GM18508 (cell line): Measurements from ENCODE around the gene RHD.
A peak's percentile ranks its signal among the peaks of the same experiment; 100 is the strongest.
"Not testable (repeated sequence)": the region's sequence is repeated elsewhere in the genome, so short reads cannot be mapped to it uniquely, and the experiment has no call there.

Source experiments
- ATAC-seq: cut with Tn5 transposase; IDR thresholded peaks from one replicate; pipeline ENCODE4 v1.9.1; 2021; ENCODE audit warnings: moderate number of reproducible peaks; ENCODE audit not compliant: insufficient read depth, unreplicated experiment

Gene RHD

DNA sequence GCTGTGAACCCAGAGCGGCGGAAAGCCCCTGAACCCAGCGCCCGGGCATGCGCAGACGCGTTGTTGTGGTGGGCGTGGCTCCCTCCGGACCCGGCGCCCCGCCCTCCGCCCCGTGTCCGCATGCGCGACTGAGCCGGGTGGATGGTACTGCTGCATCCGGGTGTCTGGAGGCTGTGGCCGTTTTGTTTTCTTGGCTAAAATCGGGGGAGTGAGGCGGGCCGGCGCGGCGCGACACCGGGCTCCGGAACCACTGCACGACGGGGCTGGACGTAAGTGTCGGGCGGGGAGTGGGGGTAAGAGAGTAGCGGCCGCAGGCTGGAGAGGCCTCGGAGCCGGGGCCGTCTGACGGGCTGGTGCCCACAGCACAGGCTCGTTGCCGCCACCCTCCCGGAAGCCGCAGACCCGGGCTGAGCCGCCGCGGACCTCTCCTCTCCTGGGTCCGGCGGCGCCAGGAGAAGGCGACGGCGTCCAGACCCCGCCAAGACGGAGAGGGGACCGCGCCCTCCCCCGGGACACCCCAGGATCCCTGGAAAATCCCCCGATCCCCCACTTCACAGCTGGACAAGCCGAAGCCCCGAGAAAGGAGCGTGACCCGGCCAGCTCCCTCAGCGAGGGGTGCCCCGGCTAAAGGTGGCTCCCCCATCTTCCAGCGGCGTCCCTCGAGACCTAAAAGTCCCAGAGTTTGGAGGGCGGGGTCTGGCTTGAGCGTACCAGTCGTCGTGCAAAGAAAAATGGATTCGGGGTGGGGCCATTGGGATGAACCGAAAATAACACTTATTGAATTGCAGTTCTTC is 66.1 kb downstream of the RHD start, which contains the start of gene TMEM50A:
TMEM50A (plus strand) TSS at position 147 of the 794 bp plus-strand sequence. CDS start 2,153 bp downstream, outside the sequence.
- peak; percentile 12 for ATAC-seq

DNA sequence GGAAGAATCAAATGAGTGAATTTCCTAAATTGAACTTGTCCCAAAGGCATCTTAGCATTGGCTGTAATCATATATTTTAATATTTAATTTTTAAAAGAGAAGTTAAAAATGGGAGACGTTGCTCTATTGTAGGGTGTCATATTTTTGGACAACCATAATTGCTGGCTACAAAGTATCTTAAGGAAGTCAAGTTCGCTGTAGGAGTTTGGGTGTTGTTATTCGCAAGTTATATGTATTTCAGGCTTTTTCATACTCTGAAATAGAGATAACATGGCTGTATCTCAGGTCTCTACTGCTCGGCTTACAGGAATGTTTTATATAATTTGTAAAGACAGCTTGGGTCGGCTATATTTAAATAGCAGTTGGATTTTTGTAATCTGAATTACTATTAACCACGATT is 66.7 kb downstream of the RHD start:
- ATAC-seq, result no peak

DNA sequence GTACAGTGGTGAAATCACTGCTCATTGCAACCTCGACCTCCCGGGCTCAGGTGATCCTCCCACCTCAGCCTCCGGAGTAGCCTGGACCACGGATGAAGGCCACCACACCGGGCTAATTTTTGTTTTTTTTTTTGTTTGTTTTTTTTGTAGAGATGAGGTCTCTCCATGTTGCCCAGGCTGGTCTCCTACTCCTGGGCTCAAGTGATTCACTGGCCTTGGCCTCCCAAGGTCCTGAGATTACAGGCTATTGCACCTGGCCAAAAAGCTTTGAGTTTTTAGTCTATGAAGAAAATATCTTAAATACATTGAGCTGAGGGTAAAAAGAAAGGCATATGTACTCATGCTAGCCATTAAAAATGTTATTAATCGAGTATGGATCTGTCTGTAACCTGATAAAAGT is 69.4 kb downstream of the RHD start:
- no peak for ATAC-seq

DNA sequence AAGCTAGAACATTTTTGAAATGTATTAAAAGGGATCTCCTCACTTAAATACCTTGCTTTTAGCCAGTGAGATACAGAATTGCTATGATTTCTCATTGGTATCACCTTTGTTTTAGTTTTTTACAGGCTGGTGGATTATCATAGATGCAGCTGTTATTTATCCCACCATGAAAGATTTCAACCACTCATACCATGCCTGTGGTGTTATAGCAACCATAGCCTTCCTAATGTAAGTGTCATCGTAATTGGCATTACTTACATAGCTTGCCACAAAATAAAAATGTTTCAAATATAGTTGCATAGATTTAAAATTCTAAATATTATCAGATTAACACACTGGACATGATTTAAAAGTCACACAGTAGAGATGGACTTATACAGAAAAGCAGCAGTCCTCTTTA is 70.5 kb downstream of the RHD start:
- no peak for ATAC-seq

DNA sequence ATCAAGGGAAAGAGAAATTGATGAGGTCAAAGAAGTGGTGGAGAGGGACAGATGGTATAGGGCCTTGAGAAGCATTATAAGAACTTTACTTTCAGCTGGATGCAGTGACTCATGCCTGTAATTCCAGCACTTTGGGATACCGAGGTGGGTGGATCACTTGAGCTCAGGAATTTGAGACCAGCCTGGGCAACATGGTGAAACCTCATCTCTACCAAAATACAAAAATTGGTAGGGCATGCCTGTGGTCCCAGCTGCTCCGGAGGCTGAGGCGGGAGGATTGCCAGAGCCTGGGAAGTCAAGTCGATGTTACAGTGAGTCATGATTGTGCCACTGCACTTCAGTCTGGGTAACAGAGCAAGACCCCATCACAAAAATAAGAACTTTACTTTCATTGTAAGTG is 71.6 kb downstream of the RHD start:
- ATAC-seq, result no peak

DNA sequence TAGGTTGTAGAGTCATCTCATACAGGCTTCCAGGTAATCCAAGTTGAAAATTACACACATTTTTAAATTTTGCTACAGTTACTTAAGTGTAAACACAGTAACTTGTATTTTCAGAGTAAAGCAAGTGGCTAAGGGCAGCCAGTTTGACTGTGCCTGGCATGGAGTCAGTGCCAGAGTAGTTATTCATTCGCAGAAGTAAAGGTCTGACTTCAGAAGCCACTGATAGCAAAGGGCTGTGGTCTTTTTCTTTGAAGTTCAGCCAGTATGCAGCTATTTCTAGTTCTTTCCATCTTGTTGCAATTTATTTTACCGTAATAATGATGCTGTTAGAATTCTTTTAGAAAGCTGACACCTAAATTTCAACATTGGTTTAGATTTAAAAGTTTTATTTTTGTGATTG is 75.2 kb downstream of the RHD start:
- no peak for ATAC-seq

DNA sequence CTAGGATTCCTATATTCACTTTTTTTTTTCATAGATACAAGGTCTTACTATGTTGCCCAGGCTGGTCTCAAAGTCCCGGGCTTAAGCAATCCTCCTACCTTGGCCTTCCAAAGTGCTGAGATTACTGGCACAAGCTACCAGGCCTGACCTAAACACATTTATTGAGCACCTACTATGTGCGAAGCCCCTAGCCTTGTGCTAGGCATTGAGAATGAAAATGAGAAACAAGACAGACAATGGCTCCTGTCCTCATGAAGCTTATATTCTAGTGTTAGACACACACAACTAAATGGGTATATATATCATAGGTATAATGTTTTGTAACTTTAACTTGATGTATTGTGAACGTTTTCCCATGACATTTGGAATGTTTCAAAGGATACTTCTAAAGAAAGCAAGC is 77.3 kb downstream of the RHD start:
- ATAC-seq, result no peak

DNA sequence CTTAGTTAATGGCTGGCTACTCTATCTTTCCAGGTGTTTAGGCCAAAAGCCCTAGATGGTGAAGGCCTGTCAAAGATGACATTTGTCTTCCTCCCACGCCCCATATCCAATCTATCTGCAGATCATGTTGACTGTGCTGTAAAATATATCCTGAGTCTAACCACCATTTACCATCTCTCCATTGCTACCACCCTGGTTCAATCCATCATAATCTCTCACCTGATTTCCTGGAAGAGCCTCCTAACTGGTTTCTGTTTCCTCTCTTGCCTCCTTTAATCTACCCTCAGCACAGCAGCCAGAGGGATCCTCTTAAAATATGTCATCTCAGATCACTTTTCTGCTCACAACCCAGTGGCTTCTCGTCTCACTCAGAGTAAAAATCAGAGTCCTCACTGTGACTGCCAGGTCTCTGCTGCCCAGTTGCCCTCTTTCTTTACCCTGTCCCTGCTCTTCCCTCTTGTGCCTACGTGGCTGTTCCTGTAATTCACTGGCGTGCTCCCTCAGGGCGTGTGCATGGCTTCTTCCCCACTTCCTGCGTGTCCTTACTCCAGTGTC is 83.6 kb downstream of the RHD start:
- ATAC-seq, result no peak

DNA sequence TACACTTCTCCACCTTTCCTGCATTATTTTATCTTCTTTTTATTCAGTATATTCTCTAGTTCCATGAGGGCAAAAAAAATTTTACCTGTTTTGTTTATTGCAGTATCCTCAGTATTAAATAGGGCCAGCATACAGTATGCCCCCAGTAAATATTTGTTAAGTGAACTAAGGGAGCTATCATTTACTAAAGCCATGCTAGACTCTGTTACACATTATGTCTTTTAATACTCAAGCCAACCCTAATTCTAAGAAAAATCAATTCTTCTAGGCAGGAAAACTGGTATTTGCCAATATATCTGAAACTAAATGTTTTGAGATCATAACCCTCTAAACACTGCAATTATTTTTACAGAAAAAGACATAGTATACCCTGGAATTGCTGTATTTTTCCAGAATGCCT is 84.1 kb downstream of the RHD start:
- no peak for ATAC-seq

DNA sequence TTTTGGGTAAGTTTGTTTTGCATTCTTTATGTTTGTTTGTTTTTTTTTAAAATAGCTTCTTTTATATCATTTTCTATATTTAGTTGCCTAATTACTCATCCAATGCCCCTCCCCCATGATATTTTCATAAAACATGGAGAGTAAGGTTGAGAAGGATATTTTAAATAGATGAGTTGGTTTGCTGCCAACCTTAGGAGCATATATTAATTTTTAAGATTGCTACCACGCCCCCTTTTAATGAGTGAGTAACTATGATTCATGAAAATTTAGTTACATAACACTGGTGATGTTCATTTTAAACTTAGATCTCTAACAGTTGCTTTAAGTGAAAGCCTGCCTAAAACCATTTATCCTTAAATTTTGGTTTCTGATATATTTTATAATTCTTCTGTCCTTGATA is 84.5 kb downstream of the RHD start:
- no peak for ATAC-seq

DNA sequence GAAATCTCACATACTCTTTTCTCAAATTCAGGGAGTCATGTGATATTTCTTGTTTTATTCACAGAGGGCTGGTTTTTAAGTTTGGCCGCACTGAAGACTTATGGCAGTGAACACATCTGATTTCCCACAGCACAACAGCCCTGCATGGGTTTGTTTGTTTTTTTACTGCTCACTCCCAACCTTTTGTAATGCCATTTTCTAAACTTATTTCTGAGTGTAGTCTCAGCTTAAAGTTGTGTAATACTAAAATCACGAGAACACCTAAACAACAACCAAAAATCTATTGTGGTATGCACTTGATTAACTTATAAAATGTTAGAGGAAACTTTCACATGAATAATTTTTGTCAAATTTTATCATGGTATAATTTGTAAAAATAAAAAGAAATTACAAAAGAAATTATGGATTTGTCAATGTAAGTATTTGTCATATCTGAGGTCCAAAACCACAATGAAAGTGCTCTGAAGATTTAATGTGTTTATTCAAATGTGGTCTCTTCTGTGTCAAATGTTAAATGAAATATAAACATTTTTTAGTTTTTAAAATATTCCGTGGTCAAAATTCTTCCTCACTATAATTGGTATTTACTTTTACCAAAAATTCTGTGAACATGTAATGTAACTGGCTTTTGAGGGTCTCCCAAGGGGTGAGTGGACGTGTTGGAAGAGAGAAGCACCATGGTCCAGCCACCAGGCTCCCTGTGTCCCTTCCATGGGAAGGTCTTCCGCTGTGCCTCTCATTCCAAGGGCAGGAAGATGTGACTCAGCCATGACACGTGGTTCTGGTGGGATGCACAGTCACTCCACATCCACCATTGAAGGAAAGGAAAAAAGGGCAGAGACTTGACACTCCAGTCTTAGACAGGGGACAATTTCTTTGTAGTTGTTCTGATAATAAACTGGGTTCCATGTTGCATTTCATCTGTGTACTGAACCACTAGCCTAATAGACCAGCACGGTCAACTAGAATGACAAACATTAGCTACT is 88.6 kb downstream of the RHD start:
- ATAC-seq, result no peak

DNA sequence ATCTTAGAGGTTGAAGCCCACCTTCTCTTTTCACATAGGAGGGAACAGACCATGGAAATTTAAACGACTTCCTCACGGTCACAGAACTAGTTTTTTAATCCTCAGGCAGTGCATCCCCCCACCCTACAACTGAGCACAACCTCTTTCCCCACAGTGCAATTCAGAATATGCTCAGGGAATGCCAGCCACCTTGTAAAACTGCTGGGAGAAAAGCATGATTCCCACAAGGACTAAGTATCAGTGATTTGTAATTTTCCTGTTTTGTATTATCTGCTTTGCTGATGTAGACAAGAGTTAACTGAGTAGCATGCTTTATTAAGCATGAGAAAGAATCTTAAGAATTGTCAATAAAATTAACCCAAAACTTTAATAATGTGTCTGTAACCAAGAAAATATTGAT is 89.6 kb downstream of the RHD start:
- no peak for ATAC-seq

DNA sequence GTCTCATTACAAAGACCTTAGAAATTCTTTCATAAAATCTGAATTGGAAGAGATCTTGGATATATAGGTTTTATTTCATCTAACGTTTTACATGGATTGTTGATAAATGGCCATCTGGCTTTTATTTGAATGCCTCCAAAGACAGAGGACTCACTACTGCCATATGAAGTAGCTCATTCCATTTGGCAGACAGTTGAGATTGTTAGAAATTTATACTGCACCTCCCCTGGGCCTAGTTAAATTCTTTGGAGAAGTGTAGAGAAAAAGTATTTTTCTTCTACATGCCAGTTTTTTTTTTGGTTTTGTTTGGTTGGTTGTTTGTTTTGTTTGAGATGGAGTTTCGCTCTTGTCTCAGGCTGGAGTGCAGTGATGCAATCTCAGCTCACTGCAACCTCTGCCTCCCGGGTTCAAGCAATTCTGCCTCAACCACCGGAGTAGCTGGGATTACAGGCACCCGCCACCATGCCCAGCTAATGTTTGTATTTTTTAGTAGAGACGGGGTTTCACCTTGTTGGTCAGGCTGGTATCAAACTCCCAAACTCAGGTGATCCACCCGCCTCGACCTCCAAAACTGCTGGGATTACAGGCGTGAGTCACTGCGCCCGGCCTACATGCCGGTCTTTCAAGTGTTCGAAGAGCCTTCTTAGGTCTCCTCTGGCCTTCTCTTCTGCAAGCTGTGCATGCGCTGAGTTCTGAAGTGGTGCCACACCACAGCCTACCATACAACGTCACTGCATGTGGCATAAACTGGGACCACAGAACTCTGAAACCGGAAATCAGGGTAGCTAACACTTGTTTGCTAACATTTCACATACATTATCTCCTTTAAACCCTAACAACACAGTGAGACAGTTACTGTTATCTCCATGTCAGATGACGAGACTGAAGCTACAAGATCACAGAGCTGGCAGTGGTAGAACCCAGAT is 90.6 kb downstream of the RHD start:
- not testable (repeated sequence) for ATAC-seq

DNA sequence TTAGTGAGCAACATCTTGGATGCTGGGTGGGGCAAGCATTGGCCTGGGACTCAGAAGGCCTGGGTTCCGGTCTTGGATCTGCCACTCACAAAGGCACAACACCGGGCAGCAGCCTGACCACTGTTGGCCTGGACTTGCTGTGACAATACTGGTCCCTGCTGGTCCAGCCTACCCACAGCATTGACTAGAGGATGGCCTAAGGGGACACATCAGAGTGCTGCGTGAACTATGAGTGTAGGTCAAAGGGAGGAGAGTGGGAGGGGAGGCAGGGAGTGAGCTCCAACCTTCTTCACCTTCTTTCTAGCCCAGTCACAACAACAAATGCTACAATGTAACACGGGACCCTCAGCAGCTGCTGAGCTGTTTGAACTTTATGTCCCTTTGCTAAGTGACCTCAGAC is 96.9 kb downstream of the RHD start:
- ATAC-seq, result no peak

DNA sequence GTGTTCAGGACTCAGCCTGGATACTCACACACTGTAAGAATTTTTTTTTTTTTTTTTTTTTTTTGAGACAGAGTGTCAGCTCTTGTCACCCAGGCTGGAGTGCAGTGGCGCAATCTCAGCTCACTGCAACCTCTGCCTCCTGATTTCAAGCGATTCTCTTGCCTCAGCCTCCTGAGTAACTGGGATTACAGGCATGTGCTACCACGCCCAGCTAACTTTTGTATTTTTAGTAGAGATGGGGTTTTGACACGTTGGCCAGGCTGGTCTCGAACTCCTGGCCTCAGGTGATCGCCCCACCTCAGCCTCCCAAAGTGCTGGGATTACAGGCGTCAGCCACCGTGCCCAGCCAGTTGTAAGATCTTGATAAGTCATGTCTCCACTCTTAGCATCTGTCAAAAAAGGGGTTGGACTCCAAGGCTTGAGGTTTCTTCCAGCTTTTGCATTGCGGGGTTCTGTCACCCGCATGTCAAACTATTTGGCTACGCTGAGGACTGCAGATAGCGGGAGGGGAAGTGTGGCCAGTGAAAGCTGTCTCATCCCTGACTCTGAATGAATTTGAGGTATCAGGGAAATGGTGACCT is 97.5 kb downstream of the RHD start:
- not testable (repeated sequence) for ATAC-seq

DNA sequence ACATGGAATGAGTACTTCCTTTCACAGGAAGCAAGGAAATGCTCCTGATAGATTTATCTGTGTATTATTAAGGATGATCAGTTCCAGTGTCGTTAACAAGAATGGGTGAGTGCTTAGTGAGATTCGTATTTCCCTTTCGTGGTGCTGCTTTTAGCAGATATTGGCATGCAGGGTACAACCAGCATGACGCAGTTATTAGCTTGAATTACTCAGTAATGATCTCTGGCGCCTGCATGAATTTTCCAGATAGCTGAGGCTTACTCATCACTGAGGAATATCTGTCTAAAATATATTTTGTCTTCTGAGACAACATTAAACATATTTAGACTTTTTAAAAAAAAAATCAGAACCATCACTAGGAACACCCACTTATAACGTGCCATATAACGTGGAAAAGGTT is 99.4 kb downstream of the RHD start:
- not testable (repeated sequence) for ATAC-seq

DNA sequence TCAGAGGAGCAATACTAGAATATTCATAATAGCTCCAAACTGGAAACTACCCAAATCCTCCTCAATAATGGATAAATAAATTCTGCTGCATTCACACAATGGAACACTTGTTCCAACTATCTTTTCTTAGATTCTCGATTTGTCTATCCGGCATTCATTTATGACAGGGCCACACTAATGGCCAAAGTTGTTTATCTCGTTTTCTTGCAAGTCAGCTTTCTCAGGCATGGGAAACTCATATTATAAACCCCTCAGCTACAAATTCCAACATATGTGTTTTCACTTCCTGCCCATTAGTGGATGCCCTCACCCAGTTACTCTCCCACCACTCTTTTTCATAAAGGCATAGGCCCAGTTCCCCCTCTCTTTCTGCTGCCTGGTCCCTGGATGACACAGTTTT is 106.1 kb downstream of the RHD start:
- ATAC-seq, result not testable (repeated sequence)
